ENCODE measurements around the gene VSIG4. TPM values are rescaled to one million over a fixed set of nuclear protein-coding genes. Genes with fewer than 3 reads are reported as not detected.

Gene VSIG4
- total and polyA plus RNA-seq, 2 experiments from 2014 or later, result 3.2 to 8.8 TPM

DNA sequence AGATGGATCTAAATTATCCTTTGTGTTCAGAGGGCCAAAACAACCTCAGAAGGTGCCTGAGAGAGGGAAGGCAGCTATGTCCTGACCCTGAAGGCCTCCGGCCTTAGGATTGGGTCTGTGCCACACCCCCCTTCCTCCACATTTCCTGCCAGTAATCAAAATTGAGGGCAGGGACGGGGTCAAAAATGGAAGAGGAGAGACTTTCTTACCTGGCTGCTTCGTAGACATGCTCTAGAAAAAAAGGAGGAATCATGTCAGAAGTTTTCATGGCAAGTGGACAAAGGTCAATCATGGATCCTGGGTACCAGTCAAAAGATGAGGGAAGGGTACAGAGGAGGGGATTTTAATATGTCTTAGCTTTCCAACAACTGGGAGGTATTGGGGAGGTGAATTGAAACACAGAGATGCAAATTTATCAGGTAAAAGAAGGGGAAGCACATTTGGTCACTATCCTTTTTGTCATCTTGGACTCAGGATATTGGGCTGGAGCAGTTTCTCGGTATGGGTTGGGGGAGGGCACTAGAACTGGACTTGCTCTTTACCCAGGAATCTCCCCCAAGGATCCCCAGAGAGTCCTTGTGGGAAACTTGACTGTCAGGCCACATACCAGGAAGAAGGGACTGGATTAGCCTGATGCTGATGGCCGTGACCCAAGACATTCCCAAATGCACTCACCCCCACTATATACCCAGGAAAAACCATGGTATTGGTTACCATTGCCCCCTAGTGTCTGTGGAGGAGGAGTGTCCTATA lies 17.1 kb downstream of the VSIG4 start:
- no peak overlapping the region for H3K27ac ChIP-seq
- WGBS (ENCODE audit: low lambda C conversion rate, missing lambda C conversion rate), result 67% methylated on average over 5 of the region's 5 CpGs
- H4K20me1 ChIP-seq (ENCODE audit: insufficient read depth, poor library complexity, severe bottlenecking), result no peaks in the 10 kb centered on the region
- H3K27me3 ChIP-seq, result no peaks in the 10 kb centered on the region
- no peaks in the 10 kb centered on the region for H3K79me2 ChIP-seq
- DNase-seq (ENCODE audit: low spot score), result no peak
- H3K4me1 ChIP-seq (ENCODE audit: insufficient read depth), result peaks cover 3% of the 10 kb centered on the region
- H3K36me3 ChIP-seq (replicated peaks; ENCODE audit: insufficient read depth, low read depth), result no peaks in the 10 kb centered on the region
- H3K9me3 ChIP-seq (ENCODE audit: low read depth), result no peaks in the 10 kb centered on the region
- H3K9me2 ChIP-seq (replicated peaks; ENCODE audit: insufficient read depth), result no peaks in the 10 kb centered on the region
- TF ChIP-seq EZH2phosphoT487 (IDR thresholded peaks at IDR 0.05; ENCODE audit: low read depth, severe bottlenecking, unreplicated experiment) (no peak), EZH2 (IDR thresholded peaks at IDR 0.05; ENCODE audit: borderline replicate concordance) (no peak)
- TF ChIP-seq, protein P1, sequence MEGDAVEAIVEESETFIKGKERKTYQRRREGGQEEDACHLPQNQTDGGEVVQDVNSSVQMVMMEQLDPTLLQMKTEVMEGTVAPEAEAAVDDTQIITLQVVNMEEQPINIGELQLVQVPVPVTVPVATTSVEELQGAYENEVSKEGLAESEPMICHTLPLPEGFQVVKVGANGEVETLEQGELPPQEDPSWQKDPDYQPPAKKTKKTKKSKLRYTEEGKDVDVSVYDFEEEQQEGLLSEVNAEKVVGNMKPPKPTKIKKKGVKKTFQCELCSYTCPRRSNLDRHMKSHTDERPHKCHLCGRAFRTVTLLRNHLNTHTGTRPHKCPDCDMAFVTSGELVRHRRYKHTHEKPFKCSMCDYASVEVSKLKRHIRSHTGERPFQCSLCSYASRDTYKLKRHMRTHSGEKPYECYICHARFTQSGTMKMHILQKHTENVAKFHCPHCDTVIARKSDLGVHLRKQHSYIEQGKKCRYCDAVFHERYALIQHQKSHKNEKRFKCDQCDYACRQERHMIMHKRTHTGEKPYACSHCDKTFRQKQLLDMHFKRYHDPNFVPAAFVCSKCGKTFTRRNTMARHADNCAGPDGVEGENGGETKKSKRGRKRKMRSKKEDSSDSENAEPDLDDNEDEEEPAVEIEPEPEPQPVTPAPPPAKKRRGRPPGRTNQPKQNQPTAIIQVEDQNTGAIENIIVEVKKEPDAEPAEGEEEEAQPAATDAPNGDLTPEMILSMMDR (IDR thresholded peaks at IDR 0.05; ENCODE audit: poor library complexity), result no peak
- H2AFZ ChIP-seq, result no peak overlapping the region
- no peak overlapping the region for H3K4me3 ChIP-seq
- no peak overlapping the region for H3K4me2 ChIP-seq

DNA sequence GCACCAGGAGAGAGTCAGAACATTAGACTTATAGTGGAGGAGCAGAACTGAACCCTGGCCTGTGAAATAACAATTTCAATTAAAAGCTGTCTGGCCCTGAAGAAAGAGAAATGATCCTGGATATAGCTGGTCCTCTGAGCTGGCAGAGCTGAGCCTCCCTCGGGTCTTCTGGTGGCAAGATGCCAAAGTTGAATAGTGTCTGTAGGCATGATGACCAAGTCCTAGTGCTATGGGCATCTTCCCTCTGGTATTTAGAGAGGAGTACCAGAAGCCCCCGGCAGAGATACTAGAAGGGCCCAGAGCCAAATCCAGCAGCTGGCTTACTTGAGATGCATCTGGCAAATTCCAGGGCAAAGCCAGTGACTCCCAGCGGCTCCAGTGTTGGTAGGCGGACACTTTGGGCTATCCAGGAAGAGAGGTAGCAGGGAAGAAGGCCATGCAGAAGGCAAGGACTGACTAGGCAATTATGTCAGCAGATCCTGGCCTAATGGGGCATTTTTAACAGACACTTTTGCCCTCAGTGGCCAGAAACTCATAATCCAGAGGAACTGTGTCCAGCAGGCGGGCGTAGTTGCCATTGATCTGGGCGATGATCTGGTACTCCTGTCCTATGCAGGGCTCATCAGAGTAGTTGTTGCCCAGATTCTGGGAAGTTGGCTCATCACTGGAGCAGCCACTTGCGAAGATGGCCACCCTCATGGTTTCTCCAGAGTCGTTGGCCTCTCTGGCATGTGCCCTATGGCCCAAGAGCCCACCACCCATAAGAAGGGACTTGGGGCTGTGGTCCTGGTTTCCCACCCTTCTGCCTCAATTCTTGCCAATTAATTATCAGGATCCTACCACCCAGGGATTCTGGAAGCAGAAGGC lies 17.9 kb downstream of the VSIG4 start:
- Histone ChIP-seq H4K20me1 (ENCODE audit: insufficient read depth, poor library complexity, severe bottlenecking) (no peaks in the 10 kb centered on the region), H3K4me3 (no peak overlapping the region), H3K4me1 (ENCODE audit: insufficient read depth) (peaks cover 3% of the 10 kb centered on the region), H3K9me3 (ENCODE audit: low read depth) (no peaks in the 10 kb centered on the region), H3K79me2 (no peaks in the 10 kb centered on the region), H3K9me2 (replicated peaks; ENCODE audit: insufficient read depth) (no peaks in the 10 kb centered on the region), H3K4me2 (no peak overlapping the region), H3K27ac (no peak overlapping the region), H2AFZ (no peak overlapping the region), H3K27me3 (no peaks in the 10 kb centered on the region), H3K36me3 (replicated peaks; ENCODE audit: insufficient read depth, low read depth) (no peaks in the 10 kb centered on the region)
- TF ChIP-seq EZH2 (IDR thresholded peaks at IDR 0.05; ENCODE audit: borderline replicate concordance) (no peak), EZH2phosphoT487 (IDR thresholded peaks at IDR 0.05; ENCODE audit: low read depth, severe bottlenecking, unreplicated experiment) (no peak)
- TF ChIP-seq, protein P1 (IDR thresholded peaks at IDR 0.05; ENCODE audit: poor library complexity), result no peak
- DNase-seq (ENCODE audit: low spot score), result no peak
- WGBS (ENCODE audit: low lambda C conversion rate, missing lambda C conversion rate), result 84% methylated on average over 9 of the region's 9 CpGs

DNA sequence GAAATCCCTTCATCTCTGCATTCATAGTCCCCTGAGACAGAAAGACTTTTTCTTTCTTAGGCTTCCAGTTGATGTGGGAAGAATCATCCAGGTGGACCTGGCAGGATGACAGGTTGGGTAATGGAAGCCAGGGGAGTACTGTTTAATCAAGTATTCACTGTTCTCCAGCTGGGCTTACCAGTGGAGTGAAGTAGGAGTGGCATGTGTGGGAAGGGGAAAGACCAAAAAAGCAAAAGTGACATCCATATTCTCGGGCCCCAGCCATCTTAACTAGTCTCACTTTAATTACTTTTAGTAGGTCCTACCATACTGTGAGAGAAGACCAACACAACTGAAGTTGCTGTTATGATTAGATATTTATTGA lies 18.5 kb downstream of the VSIG4 start:
- TF ChIP-seq, protein P1 (IDR thresholded peaks at IDR 0.05; ENCODE audit: poor library complexity), result no peak
- TF ChIP-seq EZH2phosphoT487 (IDR thresholded peaks at IDR 0.05; ENCODE audit: low read depth, severe bottlenecking, unreplicated experiment), result no peak
- no peak for TF ChIP-seq EZH2 (IDR thresholded peaks at IDR 0.05; ENCODE audit: borderline replicate concordance)
- 72% methylated on average over 1 of the region's 1 CpG for WGBS (ENCODE audit: low lambda C conversion rate, missing lambda C conversion rate)
- H3K4me1 ChIP-seq (ENCODE audit: insufficient read depth), result peaks cover 3% of the 10 kb centered on the region
- H3K79me2 ChIP-seq, result no peaks in the 10 kb centered on the region
- no peaks in the 10 kb centered on the region for H3K9me2 ChIP-seq (replicated peaks; ENCODE audit: insufficient read depth)
- no peaks in the 10 kb centered on the region for H3K36me3 ChIP-seq (replicated peaks; ENCODE audit: insufficient read depth, low read depth)
- no peak overlapping the region for H3K4me3 ChIP-seq
- H4K20me1 ChIP-seq (ENCODE audit: insufficient read depth, poor library complexity, severe bottlenecking), result no peaks in the 10 kb centered on the region
- no peaks in the 10 kb centered on the region for H3K9me3 ChIP-seq (ENCODE audit: low read depth)
- H3K27ac ChIP-seq, result no peak overlapping the region
- H3K27me3 ChIP-seq, result no peaks in the 10 kb centered on the region
- no peak for DNase-seq (ENCODE audit: low spot score)
- H2AFZ ChIP-seq, result no peak overlapping the region
- no peak overlapping the region for H3K4me2 ChIP-seq

Data from hepatocyte (in vitro differentiated cells).